K562 (cell line): ENCODE measurements around the gene SRRT. TPM values are rescaled to one million over a fixed set of nuclear protein-coding genes. Genes with fewer than 3 reads are reported as not detected.

ENCODE experiments used
- HDAC8 ChIP-seq: fragments of 450-650 bp; IDR thresholded peaks from 2 replicates; pipeline ENCODE4 v1.6.1; 2016; ENCODE audit warnings: mild to moderate bottlenecking, missing genetic modification characterization, moderate library complexity, missing compliant biosample characterization
- KDM2B ChIP-seq: fragments of 250-450 bp; sonication (Bioruptor Pico); IDR thresholded peaks from 2 replicates; pipeline ENCODE4 v1.8.0; 2021; ENCODE audit warnings: mild to moderate bottlenecking, moderate library complexity
- MXI1 ChIP-seq: IDR thresholded peaks from 2 replicates; pipeline ENCODE4 v1.6.1; 2011; ENCODE audit warnings: low read depth, mild to moderate bottlenecking, improper control_type of control experiment, low read length
- POLR2B ChIP-seq: fragments of 450-650 bp; IDR thresholded peaks from 2 replicates; pipeline ENCODE4 v1.6.1; 2018; ENCODE audit warnings: low read depth; ENCODE audit not compliant: partially characterized antibody
- RFX1 ChIP-seq: fragments of 450-650 bp; IDR thresholded peaks from 2 replicates; pipeline ENCODE4 v1.6.1; 2016; ENCODE audit warnings: mild to moderate bottlenecking, moderate library complexity
- SMAD1 ChIP-seq: fragments of 150-350 bp; IDR thresholded peaks from 2 replicates; pipeline ENCODE4 v1.6.1; 2014; ENCODE audit warnings: low read length, low read depth; ENCODE audit not compliant: partially characterized antibody
- TCF3 ChIP-seq: sonication (generic); formaldehyde crosslinking; IDR thresholded peaks from 2 replicates; pipeline ENCODE4 v1.4.0; 2020; ENCODE audit warnings: mild to moderate bottlenecking, missing genetic modification reagents
- TFAM ChIP-seq: fragments of 250-450 bp; sonication (Bioruptor Pico); conservative IDR thresholded peaks from 2 replicates; pipeline ENCODE4 v1.5.0; 2021; ENCODE audit warnings: mild to moderate bottlenecking, moderate library complexity
- WHSC1 ChIP-seq: IDR thresholded peaks from one replicate; pipeline ENCODE4 v1.6.1; 2012; ENCODE audit warnings: low read length, control low read depth, inconsistent platforms
- XRCC3 ChIP-seq: fragments of 450-650 bp; IDR thresholded peaks from 2 replicates; pipeline ENCODE4 v1.6.1; 2017; ENCODE audit warnings: mild to moderate bottlenecking, moderate library complexity
- XRCC5 ChIP-seq: fragments of 200-400 bp; formaldehyde crosslinking; IDR thresholded peaks from 2 replicates; pipeline ENCODE4 v1.6.1; 2017; ENCODE audit warnings: low read depth, mild to moderate bottlenecking, low read length
- ZFX ChIP-seq: sonication (generic); formaldehyde crosslinking; IDR thresholded peaks from 2 replicates; pipeline ENCODE4 v1.8.0; 2022; ENCODE audit warnings: mild to moderate bottlenecking, missing genetic modification reagents, moderate library complexity
- ZNF347 ChIP-seq: fragments of 450-650 bp; formaldehyde crosslinking; IDR thresholded peaks from 2 replicates; pipeline ENCODE4 v1.4.0; 2020; ENCODE audit warnings: low read depth, mild to moderate bottlenecking, moderate library complexity
- ZNF436 ChIP-seq: fragments of 250-450, 450-650 bp; sonication (Bioruptor Pico); formaldehyde crosslinking; IDR thresholded peaks from 2 replicates; pipeline ENCODE4 v1.7.0; 2020; ENCODE audit warnings: mild to moderate bottlenecking
- ZNF695 ChIP-seq: fragments of 450-650 bp; formaldehyde crosslinking; IDR thresholded peaks from 2 replicates; pipeline ENCODE4 v1.4.0; 2020; ENCODE audit warnings: mild to moderate bottlenecking, moderate library complexity
- ZNF707 ChIP-seq: fragments of 250-450 bp; sonication (Bioruptor Pico); conservative IDR thresholded peaks from 2 replicates; pipeline ENCODE4 v1.8.0; 2022; ENCODE audit warnings: inconsistent platforms, mild to moderate bottlenecking, moderate library complexity
- polyA plus RNA-seq, 8 experiments: library from polyadenylated mRNA; depleted of rRNA in 4 of 8; stranded (reverse) in 5 of 8; unstranded in 3 of 8; fragments of >200 nt; fragmentation: Nextera tagmentation in 2 of 8; fragmentation: Illumina TruSeq in 1 of 8; extraction: Ambion mirVana in 2 of 8; extraction: Trizol in 1 of 8; gene quantifications; 2 replicates each; pipeline versions ENCODE4 v1.2.1 to v1.2.3, GENCODE V29; 2011 to 2014; ENCODE audit warnings: inconsistent platforms in 1 of 8, missing spikeins in 1 of 8
- total RNA-seq, 7 experiments: library from RNA; depleted of rRNA in 6 of 7; stranded (reverse); fragments of >200 nt in 6 of 7; fragmentation: Illumina TruSeq in 2 of 7; extraction: Trizol in 2 of 7; gene quantifications; 2 replicates each; pipeline versions ENCODE4 v1.2.1 to v1.2.3, GENCODE V29; 2011 to 2021; ENCODE audit warnings: low replicate concordance in 1 of 7
- TF ChIP-seq, protein P1 (sequence below): sonication (generic); formaldehyde crosslinking; IDR thresholded peaks from 2 replicates; pipeline ENCODE4 v1.4.0; 2020; ENCODE audit warnings: mild to moderate bottlenecking, missing genetic modification reagents
- TF ChIP-seq, protein P2 (sequence below): fragments of 450-650 bp; IDR thresholded peaks from 2 replicates; pipeline ENCODE4 v1.6.1; 2017; ENCODE audit warnings: antibody characterized with exemption
- TF ChIP-seq, protein P3 (sequence below): fragments of 250-450 bp; sonication (Bioruptor Pico); IDR thresholded peaks from 2 replicates; pipeline ENCODE4 v1.8.0; 2021; ENCODE audit warnings: mild to moderate bottlenecking, moderate library complexity
- TF ChIP-seq, protein P4 (sequence below), 2 experiments: fragments of 150-350 bp in 1 of 2; IDR thresholded peaks; 2 replicates each; pipeline ENCODE4 v1.6.1; 2012 to 2016; ENCODE audit warnings: low read depth in 2 of 2, low read length in 2 of 2, mild to moderate bottlenecking in 1 of 2, moderate library complexity in 1 of 2

Gene SRRT
- total and polyA plus RNA-seq, 9 of the 15 experiments (the other 6 are each of a cell fraction or from before 2014, with no cell fraction given), result 10.3 to 263 (median 84.4) TPM

DNA sequence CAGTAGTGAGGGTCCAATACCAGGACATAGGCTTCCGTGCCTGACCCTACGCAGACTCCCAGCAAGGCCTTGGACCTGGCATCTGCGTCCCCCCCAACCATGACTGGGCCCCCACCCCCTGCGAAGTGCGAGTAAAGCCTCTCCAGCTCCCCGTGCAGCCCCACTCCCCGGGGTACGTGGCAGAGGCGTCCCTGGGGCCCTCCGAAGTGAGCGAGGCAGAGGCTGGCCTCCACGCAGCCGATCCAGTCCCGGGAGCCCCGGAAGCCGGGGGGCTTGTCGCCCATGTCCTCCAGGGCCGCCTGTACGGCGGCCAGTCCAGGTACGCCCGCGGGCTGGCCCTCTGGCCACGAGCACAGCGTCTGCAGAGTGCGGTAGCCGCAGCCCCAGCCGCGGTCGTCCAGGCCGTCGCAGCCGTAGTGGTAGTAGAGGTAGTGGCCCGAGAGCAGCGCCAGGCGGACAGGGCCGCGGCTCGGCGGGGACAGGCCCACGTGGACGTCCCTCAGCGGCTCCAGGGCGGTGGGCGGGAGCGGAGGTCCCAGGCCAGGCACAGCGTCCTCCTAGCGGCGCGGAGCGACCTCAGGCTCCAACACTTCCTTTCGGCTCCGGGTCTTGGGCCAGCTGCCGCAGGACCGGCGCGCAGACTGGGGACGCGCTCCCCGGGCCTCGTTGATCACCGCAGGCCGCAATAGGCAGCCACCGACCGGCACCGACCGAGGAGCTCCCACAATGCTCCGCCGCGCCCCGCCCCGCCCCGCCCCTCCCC, 14.3 kb downstream of the SRRT start, which contains the start of gene UFSP1 (continued):
- TF ChIP-seq, protein P1, sequence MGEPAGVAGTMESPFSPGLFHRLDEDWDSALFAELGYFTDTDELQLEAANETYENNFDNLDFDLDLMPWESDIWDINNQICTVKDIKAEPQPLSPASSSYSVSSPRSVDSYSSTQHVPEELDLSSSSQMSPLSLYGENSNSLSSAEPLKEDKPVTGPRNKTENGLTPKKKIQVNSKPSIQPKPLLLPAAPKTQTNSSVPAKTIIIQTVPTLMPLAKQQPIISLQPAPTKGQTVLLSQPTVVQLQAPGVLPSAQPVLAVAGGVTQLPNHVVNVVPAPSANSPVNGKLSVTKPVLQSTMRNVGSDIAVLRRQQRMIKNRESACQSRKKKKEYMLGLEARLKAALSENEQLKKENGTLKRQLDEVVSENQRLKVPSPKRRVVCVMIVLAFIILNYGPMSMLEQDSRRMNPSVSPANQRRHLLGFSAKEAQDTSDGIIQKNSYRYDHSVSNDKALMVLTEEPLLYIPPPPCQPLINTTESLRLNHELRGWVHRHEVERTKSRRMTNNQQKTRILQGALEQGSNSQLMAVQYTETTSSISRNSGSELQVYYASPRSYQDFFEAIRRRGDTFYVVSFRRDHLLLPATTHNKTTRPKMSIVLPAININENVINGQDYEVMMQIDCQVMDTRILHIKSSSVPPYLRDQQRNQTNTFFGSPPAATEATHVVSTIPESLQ, result peak; percentile 97; the same call in 1 of the 2 replicates
- TF ChIP-seq ZNF436 (CRISPR knock-in tag), result no peak; the same call in 1 of the 2 replicates
- TF ChIP-seq XRCC3, result no peak
- no peak for TF ChIP-seq ZNF707
- TF ChIP-seq MXI1, result peak; percentile 83; the same call in 1 of the 2 replicates
- TF ChIP-seq, protein P2, sequence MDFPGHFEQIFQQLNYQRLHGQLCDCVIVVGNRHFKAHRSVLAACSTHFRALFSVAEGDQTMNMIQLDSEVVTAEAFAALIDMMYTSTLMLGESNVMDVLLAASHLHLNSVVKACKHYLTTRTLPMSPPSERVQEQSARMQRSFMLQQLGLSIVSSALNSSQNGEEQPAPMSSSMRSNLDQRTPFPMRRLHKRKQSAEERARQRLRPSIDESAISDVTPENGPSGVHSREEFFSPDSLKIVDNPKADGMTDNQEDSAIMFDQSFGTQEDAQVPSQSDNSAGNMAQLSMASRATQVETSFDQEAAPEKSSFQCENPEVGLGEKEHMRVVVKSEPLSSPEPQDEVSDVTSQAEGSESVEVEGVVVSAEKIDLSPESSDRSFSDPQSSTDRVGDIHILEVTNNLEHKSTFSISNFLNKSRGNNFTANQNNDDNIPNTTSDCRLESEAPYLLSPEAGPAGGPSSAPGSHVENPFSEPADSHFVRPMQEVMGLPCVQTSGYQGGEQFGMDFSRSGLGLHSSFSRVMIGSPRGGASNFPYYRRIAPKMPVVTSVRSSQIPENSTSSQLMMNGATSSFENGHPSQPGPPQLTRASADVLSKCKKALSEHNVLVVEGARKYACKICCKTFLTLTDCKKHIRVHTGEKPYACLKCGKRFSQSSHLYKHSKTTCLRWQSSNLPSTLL, result no peak
- TF ChIP-seq KDM2B (CRISPR knock-in tag), result peak; percentile 69; the same call in 1 of the 2 replicates
- TF ChIP-seq, protein P3, sequence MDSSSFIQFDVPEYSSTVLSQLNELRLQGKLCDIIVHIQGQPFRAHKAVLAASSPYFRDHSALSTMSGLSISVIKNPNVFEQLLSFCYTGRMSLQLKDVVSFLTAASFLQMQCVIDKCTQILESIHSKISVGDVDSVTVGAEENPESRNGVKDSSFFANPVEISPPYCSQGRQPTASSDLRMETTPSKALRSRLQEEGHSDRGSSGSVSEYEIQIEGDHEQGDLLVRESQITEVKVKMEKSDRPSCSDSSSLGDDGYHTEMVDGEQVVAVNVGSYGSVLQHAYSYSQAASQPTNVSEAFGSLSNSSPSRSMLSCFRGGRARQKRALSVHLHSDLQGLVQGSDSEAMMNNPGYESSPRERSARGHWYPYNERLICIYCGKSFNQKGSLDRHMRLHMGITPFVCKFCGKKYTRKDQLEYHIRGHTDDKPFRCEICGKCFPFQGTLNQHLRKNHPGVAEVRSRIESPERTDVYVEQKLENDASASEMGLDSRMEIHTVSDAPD (CRISPR knock-in tag), result no peak
- TF ChIP-seq, protein P4, sequence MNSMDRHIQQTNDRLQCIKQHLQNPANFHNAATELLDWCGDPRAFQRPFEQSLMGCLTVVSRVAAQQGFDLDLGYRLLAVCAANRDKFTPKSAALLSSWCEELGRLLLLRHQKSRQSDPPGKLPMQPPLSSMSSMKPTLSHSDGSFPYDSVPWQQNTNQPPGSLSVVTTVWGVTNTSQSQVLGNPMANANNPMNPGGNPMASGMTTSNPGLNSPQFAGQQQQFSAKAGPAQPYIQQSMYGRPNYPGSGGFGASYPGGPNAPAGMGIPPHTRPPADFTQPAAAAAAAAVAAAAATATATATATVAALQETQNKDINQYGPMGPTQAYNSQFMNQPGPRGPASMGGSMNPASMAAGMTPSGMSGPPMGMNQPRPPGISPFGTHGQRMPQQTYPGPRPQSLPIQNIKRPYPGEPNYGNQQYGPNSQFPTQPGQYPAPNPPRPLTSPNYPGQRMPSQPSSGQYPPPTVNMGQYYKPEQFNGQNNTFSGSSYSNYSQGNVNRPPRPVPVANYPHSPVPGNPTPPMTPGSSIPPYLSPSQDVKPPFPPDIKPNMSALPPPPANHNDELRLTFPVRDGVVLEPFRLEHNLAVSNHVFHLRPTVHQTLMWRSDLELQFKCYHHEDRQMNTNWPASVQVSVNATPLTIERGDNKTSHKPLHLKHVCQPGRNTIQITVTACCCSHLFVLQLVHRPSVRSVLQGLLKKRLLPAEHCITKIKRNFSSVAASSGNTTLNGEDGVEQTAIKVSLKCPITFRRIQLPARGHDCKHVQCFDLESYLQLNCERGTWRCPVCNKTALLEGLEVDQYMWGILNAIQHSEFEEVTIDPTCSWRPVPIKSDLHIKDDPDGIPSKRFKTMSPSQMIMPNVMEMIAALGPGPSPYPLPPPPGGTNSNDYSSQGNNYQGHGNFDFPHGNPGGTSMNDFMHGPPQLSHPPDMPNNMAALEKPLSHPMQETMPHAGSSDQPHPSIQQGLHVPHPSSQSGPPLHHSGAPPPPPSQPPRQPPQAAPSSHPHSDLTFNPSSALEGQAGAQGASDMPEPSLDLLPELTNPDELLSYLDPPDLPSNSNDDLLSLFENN (IDR thresholded peaks at IDR 0.05; ENCODE audit: low read depth in 2 of 2, low read length in 2 of 2), result no peak; a peak in 1 of 4 replicates
- TF ChIP-seq POLR2B, result peak; percentile 61
- no peak for TF ChIP-seq SMAD1
- TF ChIP-seq WHSC1, result no peak
- TF ChIP-seq XRCC5, result no peak
- no peak for TF ChIP-seq RFX1
- TF ChIP-seq TCF3, result 0 out of 2 replicates have a peak, but pooled peaks have one; percentile 25
- TF ChIP-seq ZNF695 (CRISPR knock-in tag), result no peak
- TF ChIP-seq ZNF347 (CRISPR knock-in tag), result no peak
- peak; percentile 86 for TF ChIP-seq HDAC8 (tag)
- peak; percentile 100 for TF ChIP-seq ZFX (CRISPR knock-in tag)
- TF ChIP-seq TFAM, result no peak
